ENCODE data around the gene USH2A.
"Not testable (repeated sequence)": the region's sequence is repeated elsewhere in the genome, so short reads cannot be mapped to it uniquely, and the experiment has no call there.

USH2A gene

GRCh38 chr1:216186141-216186540 lies 237.1 kb downstream of the USH2A start:
- DNase-seq: no peak

GRCh38 chr1:216184126-216184680 lies 239.0 kb downstream of the USH2A start:
- no peak for DNase-seq

- DNase-seq: no peak
Observed at GRCh38 chr1:216183454-216183853, 239.8 kb downstream of the USH2A start.

DNA sequence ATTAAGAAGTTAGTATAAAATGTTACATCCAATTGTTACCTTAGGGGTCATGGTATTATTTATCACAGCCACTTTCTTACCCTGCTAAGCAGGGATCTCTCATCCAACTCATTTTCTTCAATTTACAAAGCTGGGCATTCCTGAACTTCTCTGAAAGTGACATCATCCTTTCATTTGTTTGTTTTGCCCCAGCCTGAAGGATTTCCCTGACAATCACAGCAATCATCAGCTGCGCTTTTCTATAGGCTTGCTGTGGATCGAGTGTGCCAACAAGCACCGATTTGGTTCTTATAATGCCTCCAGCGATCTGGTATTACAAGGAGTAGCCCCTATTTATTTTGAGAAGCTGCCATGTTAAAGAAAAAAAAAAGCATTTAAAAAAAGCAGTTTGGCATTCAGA lies 240.2 kb downstream of the USH2A start:
- DNase-seq: no peak

GRCh38 chr1:216181590-216181989 lies 241.7 kb downstream of the USH2A start:
- no peak for DNase-seq

- no peak for DNase-seq
Observed at GRCh38 chr1:216178281-216178680, 245.0 kb downstream of the USH2A start.

DNA sequence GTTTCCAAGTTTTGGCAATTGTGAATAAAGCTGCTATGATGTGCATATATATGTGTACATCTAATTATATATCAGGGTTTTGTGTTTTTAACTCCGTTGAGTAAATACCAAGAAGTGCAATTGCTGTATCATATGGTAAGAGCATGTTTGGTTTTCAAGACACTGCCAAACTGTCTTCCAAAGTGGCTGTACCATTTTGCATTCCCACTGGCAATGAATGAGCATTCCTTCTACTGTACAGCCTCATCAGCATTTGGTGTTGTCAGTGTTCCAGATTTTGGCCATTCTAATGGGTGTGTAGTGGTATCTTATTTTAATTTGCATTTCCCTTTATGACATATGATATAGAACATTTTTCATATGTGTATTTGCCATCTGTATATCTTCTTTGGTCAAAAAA lies 246.3 kb downstream of the USH2A start:
- no peak for DNase-seq

- DNase-seq: no peak
Observed at GRCh38 chr1:216175714-216176113, 247.5 kb downstream of the USH2A start.

DNA sequence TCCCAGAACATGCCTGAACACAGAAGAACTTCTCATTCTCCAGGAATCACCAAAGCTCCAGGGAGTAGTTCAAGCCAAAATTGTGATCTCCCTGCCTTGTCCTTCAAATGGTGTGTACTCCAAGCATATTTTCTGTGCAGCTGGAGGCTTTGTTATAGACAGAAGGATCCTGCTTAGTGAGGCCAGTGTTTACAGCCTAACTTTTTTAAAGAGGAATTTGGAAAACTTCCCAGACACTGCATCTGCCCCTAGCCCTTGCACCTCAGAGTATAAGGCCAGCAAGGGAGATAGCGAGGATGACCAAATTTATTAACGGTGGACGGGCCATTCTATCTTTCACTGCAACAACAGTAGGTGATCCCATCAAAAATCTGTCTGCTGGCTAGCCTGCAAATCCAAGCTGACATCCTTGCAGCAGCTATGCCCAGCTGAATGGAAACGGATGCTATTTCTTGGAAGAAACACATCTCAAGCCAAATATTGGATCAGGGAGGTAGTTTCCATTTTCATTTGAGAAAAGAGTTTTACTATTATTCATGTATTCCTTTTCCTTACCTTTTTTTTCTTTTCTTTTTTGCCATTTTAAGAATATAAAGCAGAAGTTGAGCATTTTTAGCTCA lies 249.8 kb downstream of the USH2A start:
- no peak for DNase-seq

GRCh38 chr1:216169351-216169750 lies 253.9 kb downstream of the USH2A start:
- no peak for DNase-seq

GRCh38 chr1:216168546-216168945 lies 254.7 kb downstream of the USH2A start:
- DNase-seq: no peak

DNA sequence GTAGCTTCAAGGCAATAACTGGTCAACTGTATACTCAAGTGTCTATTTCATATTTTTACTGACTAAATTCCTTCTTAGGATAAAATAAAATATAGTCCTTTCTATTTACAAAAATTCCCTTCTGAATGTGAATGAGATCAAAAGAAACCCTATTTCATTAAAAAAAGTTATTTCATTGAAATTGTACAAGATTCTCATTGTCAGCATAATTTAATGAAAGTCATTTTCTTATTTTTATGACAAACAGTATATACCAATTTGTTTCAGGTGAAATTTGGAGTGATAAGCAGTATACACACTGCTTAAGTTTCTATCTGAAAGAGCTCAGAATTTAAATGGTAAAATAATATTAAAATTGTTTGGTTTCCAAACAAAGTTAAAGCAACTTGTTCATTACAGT lies 269.2 kb downstream of the USH2A start:
- DNase-seq: no peak

GRCh38 chr1:216153130-216153529 lies 270.1 kb downstream of the USH2A start:
- no peak for DNase-seq

GRCh38 chr1:216145451-216146018 lies 277.7 kb downstream of the USH2A start:
- not testable (repeated sequence) for DNase-seq

DNA sequence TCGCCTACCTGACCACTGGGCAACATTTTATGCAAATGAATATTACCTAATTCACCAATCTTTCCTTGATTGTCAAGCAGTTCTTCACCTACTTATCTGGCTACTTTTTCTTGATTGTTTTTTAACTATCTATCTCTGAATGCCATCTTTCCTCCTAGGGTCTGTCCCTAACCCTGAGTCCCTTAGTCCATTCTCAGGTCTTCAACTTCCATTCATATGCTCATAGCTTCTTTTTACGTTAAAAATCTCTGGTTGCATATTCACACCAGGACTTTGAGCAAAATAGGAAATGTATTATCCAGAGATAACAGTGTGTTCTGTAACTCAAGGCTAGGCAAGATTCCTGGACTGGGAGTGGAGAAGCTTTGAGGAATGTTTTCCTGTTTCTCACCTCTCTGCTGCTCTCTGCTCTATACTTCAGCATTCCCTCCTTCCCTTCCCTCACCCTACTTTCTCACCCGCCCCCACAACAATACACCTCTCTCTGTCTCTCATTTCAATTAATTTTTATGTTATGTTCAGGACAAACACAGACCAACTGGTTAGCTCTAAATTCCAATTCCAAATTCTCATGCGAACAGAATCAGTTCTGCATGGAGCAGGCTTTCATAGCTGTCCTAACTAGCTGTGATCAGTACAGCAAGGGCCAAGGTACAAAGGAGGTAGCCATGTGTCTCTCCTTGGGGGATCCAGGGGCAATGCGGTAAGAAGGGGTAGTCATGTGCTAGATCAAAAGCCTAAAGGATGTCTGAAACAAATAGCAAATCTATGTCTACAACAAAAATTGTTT lies 278.4 kb downstream of the USH2A start:
- no peak for DNase-seq

GRCh38 chr1:216142921-216143320 lies 280.3 kb downstream of the USH2A start:
- no peak for DNase-seq

DNA sequence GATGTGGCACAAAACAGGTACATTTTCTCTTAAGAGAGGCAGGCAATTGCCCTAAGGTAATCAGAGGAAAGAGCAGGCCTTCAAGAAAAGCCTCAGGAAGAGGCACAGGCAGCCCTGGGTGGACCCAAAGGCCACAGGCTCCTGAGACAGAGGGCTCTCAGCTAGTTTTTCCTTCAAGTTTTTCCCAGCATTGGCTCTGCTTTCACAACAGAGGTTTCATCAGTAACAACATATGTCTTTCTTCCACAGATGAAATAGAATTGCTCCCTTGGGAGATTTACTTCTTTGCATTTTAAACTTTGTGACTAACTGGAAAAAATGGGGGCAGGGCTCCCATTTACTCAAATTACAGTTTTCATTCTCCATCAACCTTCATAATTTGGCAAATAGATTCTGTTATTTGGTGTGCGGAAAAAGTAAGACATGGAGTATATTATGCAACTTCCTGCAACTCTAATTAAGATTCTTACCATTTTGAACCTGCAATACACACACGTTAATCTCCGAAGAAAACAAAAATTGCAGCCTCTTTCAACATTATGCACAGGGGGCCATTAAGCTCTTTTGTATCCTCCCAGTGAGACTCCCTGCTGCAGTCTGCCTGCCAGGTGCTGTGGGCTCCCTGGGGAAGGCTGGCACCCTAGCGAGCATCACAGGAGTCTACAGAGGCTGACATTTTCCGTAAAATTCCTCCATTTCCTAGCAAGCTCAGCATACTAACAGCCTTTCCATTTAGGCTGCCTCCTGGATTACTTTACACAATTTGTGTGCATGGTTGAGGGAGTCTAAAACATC lies 282.3 kb downstream of the USH2A start:
- DNase-seq: no peak

GRCh38 chr1:216124192-216124781 lies 299.0 kb downstream of the USH2A start:
- no peak for DNase-seq

GRCh38 chr1:216123446-216124191 lies 299.6 kb downstream of the USH2A start:
- DNase-seq: no peak

DNA sequence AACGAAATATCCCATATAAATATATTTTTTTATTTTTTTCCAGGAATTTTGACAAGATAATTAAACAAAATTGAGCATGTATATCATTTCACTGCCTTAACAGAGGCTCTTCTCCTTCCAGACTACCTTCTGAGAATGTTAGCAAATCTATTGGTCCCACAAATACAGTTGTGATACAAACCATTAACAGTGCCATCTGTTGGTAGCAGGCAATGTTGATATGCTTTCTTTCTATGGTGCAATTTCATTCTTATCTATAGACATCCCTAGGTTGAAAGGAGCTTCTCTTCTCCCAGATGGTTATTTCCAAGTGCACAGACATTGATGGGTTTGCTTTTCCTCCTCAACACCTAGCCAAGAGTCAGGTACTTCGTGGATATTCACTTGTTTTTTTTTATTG lies 303.6 kb downstream of the USH2A start:
- no peak for DNase-seq

- no peak for DNase-seq
Observed at GRCh38 chr1:216114180-216114579, 309.1 kb downstream of the USH2A start.

DNA sequence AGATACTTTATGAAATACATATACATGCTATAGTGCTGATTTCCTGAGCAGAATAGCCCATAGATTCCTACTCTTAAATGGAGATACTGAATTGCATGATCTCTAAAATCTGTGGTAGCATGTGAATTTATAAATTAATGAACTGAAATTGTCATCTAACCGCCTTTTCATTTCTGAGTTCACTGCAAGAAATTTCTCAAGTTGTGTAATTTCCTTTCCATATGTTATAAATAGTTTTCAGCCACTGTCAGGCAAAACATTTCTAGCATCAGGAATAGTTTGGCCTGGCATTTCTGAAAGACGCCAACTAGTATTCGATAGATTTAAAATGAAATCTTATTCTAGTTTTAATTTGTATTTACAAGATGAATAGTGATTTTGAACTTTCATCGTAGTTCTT lies 310.1 kb downstream of the USH2A start:
- DNase-seq: no peak
